CD4-positive, alpha-beta T cell treated with Interferon gamma for 1 hour (primary cell): Measurements from ENCODE around the gene LY86.
"Not testable (repeated sequence)": the region's sequence is repeated elsewhere in the genome, so short reads cannot be mapped to it uniquely, and the experiment has no call there.

Experiments
- DNase-seq: peaks from one replicate; pipeline ENCODE4 v3.0.0-alpha.2; 2020

LY86 gene

DNA sequence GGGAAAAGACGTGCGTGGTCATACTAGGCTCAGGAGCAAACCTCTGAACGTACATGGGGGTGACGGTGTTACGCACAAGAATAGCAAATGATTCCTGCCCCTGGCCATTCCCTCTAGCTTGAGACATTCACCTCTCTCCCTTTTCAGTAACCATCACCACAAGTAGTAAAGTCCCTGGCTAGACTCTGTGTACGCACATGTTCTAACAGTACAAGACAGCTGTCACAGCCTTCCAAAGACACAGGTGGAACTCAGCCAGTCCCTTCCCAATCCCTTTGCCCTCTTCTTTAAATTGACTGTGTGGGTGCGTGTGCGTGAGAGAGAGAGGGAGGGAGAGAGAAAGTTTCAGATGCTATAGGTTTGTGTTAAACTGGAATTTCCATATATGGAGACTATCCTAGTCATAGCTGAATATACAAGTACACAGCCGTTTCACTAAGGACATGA lies 67.3 kb downstream of the LY86 start:
- no peak for DNase-seq

- no peak for DNase-seq
These were observed 67.8 kb downstream of the LY86 start for GRCh38 chr6:6656287-6656686.

- DNase-seq: no peak
These were observed 68.7 kb downstream of the LY86 start for GRCh38 chr6:6657085-6657819.

- DNase-seq: no peak
These were observed 69.3 kb downstream of the LY86 start for GRCh38 chr6:6657820-6658217.

DNA sequence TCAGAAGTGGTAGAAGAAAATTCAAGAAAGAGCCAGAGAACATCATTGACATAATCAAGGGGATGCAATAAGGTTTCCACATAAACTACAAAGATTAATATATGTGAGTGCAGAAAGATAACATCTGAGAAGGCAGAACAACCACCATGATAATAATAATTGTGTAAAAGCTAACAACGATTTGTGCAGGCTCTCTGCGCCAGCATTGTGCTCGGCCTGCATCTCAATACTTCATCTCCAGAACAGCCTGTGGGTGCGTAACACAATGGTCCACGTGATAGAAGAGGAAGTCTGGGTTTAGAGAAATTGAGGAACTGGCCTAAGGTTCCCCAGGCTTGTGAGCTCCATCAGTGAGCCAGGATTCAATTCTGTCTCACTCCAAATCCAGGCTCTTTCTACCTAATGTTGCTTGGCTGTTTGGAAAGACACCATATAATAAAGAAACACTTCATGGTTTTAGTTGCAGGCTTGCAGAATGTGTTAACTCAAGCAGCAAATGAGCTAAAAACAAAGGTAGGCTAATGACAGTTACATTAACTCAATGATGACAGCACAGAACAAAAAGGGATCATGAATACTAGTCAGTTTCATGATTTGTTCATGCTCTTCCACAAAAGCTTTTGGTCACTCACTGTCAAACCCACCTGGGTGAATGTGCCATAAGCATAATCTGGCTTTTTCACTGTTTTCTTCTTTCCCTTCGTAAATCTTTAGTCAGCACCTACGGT lies 71.2 kb downstream of the LY86 start:
- peak; percentile 37 for DNase-seq

- no peak for DNase-seq
These were observed 72.0 kb downstream of the LY86 start for GRCh38 chr6:6660339-6661045.

- DNase-seq: no peak
These were observed 72.7 kb downstream of the LY86 start for GRCh38 chr6:6661191-6661590.

GRCh38 chr6:6661684-6662083 lies 73.2 kb downstream of the LY86 start:
- no peak for DNase-seq

- DNase-seq: no peak
These were observed 75.1 kb downstream of the LY86 start for GRCh38 chr6:6663421-6664135.

GRCh38 chr6:6665555-6666243 lies 77.2 kb downstream of the LY86 start:
- no peak for DNase-seq

DNA sequence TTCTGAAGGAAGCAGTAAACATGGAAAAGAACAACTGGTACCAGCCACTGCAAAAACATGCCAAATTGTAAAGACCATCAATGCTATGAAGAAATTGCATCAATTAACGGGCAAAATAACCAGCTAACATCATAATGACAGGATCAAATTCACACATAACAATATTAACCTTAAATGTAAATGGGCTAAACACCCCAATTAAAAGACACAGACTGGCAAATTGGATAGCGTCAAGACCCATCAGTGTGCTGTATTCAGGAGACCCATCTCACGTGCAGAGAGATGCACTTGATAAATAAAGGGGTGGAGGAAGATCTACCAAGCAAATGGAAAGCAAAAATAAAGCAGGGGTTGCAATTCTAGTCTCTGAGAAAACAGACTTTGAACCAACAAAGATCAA lies 81.6 kb downstream of the LY86 start:
- not testable (repeated sequence) for DNase-seq

DNA sequence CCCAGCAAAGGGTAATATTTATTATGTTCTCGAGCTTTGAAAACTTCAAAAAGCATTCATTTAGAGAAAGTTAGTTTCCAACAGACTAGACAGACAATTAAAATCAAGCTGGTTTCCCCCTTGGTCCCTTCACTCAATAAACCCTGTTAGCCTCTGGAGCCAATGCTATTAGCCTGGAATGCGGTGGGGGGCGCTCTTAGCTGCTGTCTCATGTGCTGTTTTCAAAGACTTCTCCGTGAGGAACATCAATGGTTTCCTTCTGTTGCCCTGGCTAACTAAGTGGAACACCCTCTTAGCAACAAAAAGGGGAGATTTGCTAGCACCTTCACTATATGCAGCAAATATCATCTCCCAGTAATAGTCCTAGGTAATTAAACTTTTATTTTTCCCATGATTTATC lies 86.4 kb downstream of the LY86 start:
- no peak for DNase-seq

- peak; percentile 69 for DNase-seq
These were observed 88.5 kb downstream of the LY86 start for GRCh38 chr6:6676910-6677441.

DNA sequence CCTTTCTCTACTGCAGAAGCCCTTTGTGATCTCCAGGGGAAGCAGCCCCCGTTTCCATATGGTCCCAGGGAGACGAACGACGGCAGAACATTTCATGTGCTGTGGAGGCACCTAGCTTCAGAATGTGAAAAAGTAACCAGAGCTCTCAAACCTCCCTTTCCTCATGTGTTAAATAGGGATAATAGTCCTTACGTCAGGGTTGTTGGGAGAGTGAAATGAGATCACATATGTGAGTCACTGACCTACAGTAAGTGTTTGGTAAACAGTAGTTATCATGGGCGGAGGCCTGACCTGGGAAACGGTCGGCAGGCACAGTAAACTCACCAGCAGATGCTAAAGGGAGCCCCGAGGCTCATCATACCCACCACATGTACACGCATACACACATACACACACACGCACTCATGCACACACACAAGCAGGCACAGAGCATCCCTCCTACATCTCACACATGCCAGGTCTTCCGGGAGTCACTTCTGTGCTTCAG lies 89.7 kb downstream of the LY86 start:
- DNase-seq: no peak

DNA sequence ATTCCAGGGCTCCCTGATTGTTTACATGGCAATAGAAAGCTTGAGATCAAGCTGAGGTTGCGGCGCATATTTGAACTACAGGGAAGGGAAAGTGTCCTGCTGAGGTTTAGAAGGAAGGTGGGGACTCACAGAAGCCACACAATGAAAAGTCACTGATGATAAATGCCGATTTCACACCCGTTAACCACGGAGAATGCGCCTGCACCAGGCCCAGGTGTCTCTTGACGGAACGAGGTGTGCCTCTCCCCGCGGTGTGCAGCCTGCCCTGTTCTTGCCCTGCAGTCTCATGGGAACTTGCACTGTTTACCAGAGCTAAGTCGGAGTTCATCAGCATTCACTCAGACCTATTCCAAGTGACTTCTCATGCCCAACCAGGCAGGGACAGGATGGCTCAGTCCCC lies 90.3 kb downstream of the LY86 start:
- no peak for DNase-seq

DNA sequence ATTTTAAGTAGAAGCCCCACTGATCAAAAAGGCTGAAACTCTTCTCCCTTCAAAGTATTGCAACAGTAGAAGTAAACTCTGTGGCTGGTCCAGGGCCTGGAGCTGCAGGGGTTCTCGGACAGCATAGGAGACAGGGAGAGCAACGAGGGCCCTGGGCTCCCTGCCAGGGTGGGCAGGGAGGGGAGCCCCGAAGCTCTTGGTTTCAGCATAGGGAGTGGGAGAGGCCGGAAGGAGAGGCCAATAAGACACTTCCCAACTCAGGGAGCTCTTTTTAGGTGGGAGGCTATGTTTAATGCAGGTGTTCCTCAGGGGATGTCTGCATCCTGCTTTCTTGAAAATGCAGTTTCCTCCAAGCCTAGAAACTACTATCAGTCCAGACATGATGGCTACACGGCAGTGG lies 91.1 kb downstream of the LY86 start:
- DNase-seq: no peak

DNA sequence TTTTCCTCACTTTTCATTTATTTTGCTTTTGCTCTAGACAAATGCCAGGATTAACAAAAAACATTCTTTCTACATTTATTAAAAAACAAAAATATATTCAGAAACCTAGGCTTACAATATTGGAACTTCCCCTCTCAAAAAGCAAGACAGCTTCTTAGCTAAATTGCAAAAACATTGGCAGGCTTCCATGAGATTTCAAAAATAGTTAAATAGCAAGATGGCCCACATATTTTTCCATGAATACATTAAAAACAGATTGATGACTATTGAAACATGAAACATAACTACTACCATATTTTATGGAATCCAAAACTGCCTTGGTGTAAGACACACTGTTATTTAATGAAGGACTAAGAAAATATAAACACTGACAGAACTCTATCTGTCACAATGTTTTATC lies 92.0 kb downstream of the LY86 start:
- no peak for DNase-seq

GRCh38 chr6:6681075-6681849 lies 92.7 kb downstream of the LY86 start:
- DNase-seq: no peak

DNA sequence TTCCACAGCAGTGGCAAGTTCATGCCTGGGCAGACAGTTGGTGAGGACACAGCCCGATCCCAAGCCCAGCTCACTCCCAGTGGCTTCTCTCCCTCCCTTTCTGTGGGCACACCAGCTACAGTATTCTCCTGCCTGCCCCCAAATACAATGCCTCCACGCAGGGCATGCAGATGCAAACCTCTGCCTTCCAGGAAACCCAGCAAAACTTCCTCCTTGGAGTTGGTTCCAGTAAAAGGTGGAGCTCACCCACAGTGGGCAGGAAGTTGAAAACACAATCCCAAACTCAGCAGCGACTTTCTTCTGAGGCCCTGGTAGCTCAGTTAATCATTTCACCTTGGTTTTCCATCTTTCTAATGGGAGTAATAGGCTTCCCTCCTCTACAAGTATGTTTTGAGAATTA lies 93.7 kb downstream of the LY86 start:
- no peak for DNase-seq

DNA sequence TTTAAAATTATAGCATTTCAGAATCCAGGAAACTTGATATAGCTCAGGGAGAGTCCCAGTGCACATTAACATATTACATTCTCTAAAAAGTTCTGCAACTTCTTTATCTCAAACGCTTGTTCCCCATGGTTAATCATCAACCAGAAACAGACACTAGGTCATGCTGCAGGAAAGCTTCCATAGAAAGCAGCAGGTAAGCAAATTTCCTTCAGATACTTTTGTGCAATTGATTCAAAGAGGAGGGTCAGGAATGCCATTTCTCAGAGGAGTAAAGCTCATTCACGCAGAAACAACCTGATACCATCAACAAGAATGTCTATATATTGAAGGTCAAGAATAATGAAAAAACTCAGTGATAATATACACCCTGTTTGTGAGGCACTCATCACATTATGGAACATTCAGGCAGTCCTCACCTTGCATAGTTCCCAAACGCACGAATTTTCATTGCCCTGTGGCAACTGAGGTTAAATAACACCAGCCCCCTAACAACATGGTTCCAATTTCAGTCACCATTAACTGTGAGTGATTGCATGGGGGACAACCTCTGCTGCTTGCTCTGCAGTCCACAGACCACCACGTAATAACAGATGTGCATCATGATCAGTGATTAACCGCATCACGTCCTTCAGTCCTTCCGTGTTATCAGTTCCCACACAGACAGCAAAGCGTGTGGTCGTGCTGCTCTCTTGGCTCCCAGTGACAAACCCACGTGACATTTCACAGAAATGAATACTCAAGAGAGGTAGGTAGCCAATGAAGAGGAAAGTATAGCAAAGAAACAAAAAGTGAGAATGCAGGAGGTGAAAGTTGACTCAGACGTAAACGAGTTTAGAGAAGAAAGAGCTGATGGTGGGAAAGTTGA lies 95.7 kb downstream of the LY86 start:
- no peak for DNase-seq
